HG03565 (cell line): ENCODE data around the gene HERPUD2.
"Not testable (repeated sequence)": the region's sequence is repeated elsewhere in the genome, so short reads cannot be mapped to it uniquely, and the experiment has no call there.

Experiments used
- ATAC-seq: cut with Tn5 transposase; IDR thresholded peaks from one replicate; pipeline ENCODE4 v1.9.1; 2021; ENCODE audit warnings: mild to moderate bottlenecking, moderate library complexity; ENCODE audit not compliant: unreplicated experiment

Gene HERPUD2

DNA sequence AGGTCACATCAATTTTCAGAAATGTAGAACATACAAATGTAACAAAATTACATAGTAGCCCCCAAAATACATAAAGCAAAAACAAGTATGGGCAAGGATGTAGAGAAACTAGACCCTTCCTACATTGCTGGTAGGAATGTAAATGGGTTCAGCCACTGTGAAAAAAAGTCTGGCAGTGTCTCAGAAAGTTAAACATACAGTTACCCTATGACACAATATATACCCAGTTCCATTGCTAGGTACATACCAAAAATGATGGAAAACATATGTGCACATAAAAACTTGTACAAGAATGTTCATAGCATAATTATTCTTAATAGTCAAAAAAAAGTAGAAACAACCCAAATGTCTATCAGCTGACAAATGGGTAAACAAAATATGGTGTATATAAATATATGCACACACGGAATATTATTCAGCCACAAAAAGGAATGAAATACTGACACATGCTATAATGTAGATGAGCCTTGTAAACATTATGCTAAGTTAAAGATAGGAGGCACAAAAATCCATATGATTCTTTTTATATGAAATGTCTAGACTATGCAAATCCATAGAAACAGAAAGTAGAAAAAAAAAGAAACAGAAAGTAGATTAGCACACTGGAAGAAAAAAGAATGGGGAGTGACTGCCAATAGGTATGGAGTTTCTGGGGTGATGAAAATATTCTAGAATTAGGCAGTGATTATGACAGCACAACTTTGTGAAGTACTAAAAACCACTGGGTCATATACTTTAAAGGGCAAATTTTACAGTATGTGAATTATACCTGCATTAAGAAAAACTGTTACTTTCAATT is 13.5 kb downstream of the HERPUD2 start:
- ATAC-seq: no peak

DNA sequence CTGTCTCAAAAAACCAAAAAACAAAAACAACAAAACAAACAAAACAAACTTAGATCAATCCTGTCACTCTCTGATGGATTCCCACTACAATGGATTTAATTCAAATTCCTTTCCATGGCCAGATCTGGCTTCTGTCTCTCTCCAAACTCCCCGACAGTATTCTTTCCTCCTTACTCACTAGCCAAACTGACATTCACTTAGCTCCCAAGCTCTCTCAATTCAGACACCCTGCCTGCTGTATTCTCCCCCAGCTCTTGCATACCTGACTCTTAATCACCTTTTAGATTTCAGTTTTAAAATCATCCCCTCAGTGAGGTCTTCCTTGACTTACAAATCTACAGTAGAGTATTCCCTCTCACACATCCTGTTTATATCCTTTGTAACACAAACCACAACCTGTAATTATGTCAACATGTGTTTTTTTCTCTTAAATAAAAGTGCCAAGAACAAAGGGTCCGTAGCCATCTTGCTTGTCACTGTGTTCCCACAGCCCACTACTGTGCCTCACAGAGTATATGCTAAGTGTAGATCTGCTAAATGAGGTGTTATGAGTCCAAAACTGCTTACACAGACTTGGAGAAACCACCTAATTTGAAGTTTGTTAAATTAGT is 14.4 kb downstream of the HERPUD2 start:
- ATAC-seq: no peak

DNA sequence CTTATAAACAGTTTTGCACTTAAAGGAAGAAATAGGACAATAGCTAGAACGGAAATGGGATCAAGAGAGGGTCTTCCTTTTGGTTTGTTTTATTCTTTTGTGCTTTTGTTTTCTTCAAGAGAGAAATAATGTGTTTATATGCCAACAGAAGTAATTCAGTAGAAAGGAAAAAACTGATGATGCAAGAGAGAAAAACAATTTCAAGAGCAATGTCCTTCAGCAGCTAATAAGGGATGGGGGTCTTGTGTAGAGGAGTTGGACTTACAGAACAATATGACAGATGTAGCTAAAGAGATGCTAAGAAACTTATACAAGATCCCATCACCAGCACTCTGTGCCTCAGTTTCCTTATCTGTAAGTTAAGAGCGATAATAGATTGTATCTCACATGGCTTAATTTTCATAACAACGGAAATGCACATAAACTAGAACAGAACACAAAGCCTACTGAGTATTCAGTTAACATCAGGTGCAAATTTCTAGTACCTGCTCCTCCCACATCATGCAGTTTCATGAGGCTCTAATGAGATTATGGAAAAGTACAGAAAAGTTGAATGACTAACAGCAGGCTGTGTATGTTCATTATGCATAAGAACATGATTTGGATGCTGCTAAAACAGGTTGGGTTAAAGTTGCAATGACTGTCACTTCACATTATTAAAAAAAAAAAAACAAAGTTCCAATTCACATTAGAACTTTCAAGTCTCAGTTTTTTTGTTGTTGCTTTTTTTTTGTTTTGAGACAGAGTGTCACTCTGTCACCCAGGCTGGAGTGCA is 17.2 kb downstream of the HERPUD2 start:
- ATAC-seq: no peak

DNA sequence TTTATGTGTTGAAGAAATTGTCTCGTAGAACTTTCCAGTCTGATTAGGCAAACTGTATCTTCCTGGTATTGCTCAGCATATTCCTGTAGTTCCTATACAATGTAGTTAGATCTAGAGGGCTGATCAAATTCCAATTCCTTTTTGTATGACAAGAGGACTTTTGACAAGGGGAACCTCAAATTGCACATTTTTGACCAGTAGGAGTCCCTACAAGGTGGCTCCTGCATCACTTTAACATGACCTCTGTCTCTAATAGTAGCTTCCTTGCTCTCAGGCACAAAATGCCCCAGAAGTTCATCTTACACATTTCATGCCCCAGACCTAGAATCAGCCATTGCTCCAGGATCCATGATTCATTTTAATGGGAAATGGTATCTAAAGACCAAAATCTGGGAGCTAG is 18.7 kb downstream of the HERPUD2 start:
- no peak for ATAC-seq

DNA sequence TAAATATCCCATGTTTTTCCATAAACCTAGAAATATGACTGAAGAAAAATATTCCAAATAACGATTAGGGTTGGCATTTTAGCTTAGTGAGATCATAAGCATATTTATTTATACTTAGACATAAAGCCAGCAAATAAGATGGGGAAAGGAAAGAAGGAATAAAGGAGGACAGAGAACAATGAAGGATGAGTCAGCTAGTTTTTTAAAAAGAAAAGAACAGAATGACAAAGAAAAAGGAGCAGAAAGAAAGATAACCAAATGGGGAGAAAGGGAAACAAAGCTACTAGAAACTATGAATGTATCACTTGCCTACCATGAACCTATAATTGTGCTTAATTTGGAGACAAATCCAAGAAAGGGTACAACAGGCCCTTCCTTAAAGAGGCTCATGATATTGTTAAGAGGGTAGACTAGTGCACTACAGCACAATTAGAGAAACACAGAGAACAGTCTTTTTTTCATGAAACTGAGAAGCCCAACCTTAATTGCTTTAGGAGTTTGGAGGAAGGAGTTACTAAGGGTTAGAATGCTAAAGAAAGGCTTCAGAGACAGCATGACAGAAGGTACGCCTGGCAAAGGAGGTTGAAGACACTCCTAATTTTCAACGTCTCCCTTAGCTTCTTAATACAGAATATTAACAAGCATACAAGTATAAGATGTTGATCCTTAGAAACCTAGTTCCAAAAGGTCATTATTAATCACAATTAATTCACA is 23.9 kb downstream of the HERPUD2 start:
- ATAC-seq: no peak

DNA sequence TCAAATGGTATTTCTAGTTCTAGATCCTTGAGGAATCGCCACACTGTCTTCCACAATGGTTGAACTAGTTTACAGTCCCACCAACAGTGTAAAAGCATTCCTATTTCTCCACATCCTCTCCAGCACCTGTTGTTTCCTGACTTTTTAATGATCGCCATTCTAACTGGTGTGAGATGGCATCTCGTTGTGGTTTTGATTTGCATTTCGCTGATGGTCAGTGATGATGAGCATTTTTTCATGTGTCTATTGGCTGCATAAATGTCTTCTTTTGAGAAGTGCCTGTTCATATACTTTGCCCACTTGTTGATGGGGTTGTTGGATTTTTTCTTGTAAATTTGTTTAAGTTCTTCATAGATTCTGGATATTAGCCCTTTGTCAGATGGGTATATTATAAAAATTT is 34.5 kb downstream of the HERPUD2 start:
- ATAC-seq: not testable (repeated sequence)

DNA sequence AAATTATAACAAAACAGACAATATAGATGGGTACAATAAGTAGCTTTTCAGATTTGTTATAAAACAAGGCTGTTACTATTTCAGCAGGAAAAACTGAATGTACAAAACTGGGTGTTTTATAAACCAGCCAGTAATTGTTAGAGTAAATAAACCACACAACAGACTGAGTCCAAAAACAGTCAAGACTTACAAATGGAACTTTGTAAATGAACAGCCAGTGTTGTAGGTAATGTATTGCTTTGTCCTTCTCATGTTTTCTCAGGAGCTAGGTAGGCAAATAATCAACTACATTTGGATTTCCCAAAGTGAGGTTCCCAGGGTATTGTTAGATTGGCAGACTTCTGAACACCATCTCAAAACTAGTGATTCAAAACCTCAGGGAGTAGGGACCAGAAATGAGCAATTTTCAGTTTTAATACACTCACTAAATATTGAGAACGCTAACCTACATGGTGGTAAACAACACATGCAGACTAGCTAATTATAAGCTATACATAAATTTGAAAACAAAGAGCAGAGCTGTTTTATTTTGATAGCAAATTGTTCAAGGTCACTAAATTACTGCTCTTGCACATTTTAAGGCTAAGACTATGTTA is 36.2 kb downstream of the HERPUD2 start:
- no peak for ATAC-seq

DNA sequence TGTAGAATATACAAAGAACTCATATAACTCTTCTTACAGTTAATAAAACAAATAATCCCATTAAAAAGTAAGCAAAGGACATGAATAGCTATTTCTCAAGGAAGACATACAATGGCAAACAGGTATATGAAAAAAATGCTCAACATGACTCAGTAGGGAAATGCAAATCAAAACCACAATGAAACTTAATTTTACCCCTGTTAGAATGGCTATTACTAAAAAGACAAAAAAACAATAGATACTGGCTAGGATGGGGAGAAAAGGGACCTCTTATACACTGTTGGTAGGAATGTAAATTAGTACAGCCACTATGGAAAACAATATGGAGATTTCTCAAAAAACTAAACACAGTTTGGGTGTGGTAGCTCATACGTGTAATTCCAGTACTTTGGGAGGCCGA is 37.8 kb downstream of the HERPUD2 start:
- ATAC-seq: peak; percentile 39

DNA sequence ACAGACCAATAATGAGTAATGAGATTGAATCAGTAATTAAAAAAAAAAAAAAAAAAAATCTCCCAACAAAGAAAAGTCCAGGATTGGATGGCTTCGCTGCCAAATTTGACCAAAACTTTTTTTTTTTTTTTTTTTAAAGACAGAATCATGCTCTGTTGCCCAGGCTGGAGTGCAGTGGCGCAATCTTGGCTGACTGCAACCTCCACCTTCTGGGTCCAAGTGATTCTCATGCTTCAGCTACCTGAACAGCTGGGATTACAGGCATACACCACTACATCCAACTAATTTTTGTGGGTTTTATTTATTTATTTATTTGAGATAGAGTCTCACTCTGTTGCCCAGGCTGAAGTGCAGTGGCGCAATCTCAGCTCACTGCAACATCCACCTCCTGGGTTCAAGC is 40.4 kb downstream of the HERPUD2 start:
- ATAC-seq: not testable (repeated sequence)

DNA sequence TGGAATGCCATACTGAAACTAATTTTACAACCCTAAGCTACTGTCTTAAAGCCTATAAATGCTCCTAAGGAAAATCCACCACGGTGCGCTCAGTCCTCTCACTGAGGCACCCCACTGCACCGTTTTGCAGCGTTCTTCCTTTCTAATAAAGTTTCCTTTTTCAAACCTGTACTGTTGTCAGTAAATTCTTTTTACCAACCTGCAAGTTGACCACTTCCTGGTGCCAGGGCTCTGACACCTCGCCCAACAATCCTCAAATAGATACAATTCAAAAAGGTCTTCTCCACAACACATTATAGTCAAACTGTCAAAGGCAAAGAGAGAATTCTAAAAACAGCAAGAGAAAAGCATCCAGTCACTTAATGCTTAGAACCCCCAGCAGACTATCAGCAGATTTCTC is 42.8 kb downstream of the HERPUD2 start:
- ATAC-seq: no peak

DNA sequence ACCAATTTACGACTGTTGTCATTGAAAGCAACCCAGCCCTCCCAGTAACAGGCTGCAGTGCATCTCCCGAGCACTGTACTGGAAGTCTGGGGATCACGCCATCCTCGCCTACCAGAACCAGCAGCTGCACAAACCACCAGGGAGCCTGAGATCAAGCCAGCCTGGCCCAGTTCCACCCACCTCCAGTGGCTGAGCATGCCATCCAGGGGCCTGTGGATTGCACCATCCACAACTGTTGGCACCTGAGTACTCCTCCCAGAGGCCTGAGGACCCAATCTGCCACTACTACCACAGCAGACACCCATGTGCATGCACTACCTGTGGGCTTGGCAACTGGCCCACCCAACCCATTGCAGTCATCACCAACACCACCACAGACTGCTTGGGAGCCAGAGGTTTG is 44.2 kb downstream of the HERPUD2 start:
- no peak for ATAC-seq

DNA sequence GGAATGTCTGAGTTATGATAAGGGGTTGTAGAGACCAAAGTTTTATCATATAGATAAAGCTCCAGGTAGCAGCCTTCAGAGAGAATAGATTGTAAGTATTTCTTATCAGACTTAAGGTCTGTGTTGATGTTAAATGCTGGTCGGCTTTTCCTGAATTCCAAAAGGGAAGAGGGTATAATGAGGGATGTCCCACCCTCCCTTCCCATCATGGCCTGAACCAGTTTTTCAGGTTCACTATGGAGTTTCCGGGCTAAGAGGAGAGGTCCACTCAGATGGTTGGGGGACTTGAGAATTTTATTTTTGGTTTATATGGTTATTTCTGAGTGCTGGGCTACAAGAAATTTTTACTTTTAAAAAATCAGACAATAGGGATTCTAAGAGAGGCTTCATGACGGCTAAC is 45.2 kb downstream of the HERPUD2 start:
- ATAC-seq: no peak

DNA sequence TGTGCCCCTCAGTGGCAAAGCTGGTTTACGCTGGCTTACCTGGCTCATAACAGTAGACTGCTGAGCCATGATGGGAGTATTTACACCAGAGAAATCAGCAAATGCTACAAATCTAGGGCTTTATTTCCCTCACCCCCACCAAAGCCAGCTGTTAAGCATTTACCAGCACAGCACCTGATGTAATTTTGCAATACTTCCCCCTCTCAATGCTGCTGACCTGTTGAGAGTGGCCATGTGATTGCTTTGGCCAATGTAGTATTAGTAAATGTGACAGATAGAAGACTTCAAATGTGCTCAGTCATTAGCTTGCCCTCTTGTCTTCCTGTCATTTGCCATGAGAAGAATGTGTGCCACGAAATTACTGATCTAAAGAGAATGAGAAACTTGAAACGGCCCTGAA is 46.6 kb downstream of the HERPUD2 start:
- ATAC-seq: no peak

DNA sequence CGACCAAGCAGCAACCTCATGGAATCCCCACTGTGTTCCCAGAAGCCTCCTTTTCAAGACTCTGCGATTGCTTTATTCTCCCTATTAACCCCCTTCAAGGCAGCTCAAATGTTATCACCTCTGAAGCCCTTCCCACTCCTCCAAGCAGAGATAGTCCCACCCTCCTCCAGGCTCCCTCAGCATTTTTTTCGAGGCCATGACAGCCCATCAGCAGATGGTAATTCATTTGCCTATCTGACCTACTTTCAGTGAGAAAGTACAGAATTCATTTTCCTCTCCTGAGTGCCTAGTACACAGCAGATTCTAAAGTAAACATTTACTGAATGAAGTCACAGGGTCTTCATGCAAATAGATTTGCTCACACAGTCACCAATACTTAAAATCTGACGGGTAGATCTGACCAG is 47.8 kb downstream of the HERPUD2 start:
- no peak for ATAC-seq

DNA sequence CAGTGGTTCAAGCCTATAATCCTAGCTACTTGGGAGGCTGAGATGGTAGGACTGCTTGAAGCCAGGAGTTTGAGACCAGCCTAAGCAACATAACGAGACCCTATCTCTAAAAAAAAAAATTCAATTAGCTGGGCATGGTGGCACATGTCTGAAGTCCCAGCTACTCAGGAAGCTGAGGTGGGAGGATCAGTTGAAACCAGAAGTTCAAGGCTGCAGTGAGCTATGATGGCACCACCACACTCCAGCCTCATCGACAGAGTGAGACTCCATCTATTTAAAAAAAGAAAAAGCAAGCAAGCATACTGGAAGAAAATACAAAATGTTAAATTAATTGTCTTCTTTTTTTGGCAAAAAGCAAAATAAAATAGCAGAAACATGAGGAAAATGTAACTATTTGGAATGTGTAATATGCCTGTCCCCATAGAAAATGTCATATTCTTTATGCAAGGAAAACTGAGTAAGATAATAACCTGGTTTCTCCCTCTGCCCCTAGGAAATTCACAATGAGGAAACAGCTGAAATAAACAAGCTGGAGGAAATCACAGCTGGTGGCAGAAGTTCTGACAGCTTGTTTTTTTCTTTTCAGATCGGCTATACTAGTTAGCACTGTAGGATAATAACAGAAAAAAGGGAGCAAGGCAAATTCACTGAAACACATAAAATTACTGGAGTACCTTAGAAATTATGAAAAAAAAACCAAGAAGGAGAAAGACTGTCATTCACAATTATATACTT is 48.5 kb downstream of the HERPUD2 start:
- ATAC-seq: no peak

DNA sequence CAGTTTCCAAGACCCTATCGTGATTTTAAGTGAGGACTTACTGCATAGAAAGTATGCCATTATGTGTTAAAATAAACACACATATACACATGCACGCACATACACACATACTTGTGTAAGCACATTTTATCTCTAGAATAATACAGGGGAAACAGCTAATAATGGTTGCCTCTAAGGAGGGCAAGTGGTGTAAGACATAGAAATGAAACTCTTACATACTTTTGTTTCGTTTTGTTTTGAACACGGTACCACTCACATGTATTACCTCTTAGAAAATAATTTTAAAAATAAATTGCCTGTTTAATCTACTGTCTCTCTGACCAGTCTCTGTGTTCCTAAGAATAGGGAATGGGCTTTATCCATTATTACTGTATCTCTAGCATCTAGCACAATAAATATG is 49.2 kb downstream of the HERPUD2 start:
- ATAC-seq: no peak

DNA sequence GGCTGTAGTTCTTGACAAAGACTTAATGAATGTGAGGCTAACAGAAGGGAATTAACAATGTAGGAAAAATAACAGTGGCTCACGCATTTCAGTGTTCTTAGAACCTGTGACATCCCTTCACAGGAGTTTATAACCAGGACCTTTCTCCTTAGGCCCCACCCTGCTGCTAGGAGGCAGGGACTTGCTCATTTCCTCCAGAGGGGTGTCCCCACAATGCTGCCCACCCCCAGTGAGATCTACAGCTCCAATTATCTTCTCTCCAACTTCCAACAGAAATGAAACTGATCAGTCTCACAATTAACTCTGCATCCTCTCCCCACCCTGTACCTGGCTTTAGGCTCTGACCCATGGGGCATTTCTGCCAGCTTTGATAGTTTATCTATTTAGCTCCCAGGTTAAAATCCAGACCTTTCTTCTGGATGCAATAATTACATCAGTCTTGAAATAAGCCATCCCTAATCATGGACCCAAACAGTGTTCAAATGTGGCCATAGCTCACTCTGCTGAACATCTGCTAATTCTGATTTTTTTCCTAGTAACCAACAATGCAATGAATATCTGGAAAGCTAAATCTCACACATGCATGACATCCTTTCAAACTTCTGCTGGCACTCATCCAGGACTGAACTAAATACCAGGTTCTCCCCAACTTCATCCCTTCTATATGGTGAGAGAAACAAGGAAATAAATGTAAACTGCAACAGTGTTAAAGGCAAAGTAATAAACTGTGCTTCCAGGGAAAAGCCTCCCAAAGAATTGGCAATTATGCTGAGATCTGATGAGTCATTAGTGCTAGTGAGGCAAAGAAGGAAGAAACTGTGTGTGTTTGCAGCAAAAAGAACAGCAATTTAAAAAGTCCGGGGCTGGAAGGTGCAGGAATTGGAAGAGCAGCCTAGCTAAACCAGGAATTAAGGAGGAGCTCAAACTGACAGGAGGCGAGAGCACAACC is 64.6 kb downstream of the HERPUD2 start:
- no peak for ATAC-seq

DNA sequence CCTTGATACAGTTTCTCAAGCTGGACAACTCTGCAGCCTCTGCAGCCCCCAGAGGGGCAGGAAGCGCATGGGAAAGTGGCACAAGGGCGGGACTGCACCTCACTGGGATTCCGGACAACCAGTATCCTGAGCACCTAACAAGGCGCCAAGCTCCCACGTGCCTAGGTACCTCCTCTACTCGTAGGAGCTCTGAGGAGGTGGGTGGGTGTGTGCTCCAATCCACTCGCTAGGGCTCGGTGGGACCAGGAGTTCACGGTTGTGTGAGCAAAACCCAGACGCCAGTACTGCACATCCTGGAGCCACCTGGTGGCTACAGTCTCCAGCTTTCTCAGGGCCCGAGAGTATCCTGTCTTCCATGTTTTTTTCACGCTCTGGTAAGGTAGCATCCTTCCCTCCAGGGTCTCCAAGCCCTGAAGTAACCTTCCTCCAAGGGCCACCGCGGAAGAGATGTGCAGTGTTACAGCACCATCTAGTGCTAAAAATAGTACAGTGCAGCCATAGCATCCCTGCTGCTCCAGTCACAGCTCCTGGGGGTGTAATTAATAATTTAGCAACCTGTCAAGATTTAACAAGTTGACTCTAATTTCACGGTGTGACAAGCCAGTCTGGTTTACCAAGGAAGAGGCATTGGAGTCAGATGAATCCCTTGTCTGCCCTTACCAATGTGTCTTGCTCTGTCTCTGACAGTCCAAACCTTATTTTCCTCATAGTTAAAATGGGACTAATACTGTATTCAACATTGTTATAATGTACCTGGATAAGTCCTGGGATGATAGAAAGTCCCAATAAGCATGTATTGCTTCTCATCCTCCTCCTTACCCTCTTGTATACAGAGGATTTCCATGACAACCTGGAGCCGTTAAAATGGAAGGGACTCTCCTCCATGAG is 70.4 kb downstream of the HERPUD2 start:
- ATAC-seq: peak; percentile 84
